Central memory CD8-positive, alpha-beta T cell (primary cell): ENCODE results near the gene SORCS2.

Source experiments
- ATAC-seq: fragments of 150-1000 bp; cut with Tn5 transposase; replicated peaks from 2 replicates; pipeline ENCODE4 v1.10.0; 2022; ENCODE audit warnings: mild to moderate bottlenecking, moderate FRiP score, moderate number of reproducible peaks; ENCODE audit not compliant: poor library complexity, severe bottlenecking; ENCODE audit errors: extremely low read depth
- DNase-seq, 2 donors: peaks; one replicate each; pipeline ENCODE4 v3.0.0; 2021; ENCODE audit warnings: low spot score in 2 of 2
- H3K27ac Mint-ChIP-seq: one replicate; pipeline ENCODE4 v1.8.0; 2022; ENCODE audit warnings: low read depth, mild to moderate bottlenecking, moderate library complexity, mixed read lengths
- H3K27me3 Mint-ChIP-seq: one replicate; pipeline ENCODE4 v1.8.0; 2022; ENCODE audit warnings: mixed read lengths
- H3K36me3 Mint-ChIP-seq: one replicate; pipeline ENCODE4 v1.8.0; 2022; ENCODE audit warnings: mild to moderate bottlenecking, moderate library complexity, mixed read lengths; ENCODE audit not compliant: insufficient read depth
- H3K4me1 Mint-ChIP-seq: one replicate; pipeline ENCODE4 v1.8.0; 2022; ENCODE audit warnings: mixed read lengths
- H3K4me3 Mint-ChIP-seq: one replicate; pipeline ENCODE4 v1.8.0; 2022; ENCODE audit warnings: mild to moderate bottlenecking, moderate library complexity, mixed read lengths
- H3K9me3 Mint-ChIP-seq: one replicate; pipeline ENCODE4 v1.8.0; 2022; ENCODE audit warnings: mixed read lengths

SORCS2 gene

DNA sequence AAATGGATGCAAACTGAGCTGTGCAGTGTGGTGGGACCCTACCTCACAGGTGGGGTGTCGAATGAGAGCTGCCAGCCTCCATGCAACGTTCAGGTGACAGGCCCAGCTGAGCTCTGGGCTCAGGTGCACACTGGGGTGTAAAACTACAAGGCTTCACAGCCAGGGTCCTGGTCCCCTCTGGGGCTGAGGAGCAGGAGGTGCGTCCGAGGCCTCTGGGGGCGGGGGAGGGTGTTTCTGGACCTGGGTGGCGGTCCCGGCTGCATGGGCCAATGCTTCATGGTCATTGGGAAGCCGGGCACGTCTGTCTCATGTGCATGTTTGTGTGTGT lies 26.5 kb upstream of the SORCS2 start:
- Mint-ChIP-seq H3K27ac (no peak overlapping the region), H3K9me3 (no peaks in the 10 kb centered on the region), H3K4me3 (no peak overlapping the region), H3K36me3 (no peaks in the 10 kb centered on the region), H3K27me3 (peaks cover 27% of the 10 kb centered on the region), H3K4me1 (peaks cover 9% of the 10 kb centered on the region)
- no peak for ATAC-seq
- no peak for DNase-seq

DNA sequence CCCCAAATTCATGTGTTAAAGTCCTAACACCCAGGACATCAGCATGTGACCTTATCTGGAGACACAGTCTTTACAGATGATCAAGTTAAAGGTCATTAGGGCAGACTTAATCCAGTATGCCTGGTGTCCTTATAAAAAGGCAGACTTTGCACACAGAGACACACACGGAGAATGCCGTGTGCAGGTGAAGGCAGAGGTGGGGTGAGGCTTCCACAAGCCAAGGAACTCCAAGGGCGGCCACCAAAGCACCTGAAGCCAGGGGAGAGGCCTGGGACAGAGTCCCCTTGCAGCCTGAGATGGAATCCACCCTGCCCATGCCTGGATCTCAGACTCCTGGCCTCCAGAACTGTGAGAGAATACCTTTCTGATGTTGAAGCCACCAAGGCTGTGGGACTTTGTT lies 26.1 kb upstream of the SORCS2 start:
- Mint-ChIP-seq H3K36me3 (no peaks in the 10 kb centered on the region), H3K4me1 (peaks cover 9% of the 10 kb centered on the region), H3K27ac (no peak overlapping the region), H3K27me3 (peaks cover 23% of the 10 kb centered on the region), H3K4me3 (no peak overlapping the region), H3K9me3 (no peaks in the 10 kb centered on the region)
- DNase-seq (no peak), ATAC-seq (no peak)

DNA sequence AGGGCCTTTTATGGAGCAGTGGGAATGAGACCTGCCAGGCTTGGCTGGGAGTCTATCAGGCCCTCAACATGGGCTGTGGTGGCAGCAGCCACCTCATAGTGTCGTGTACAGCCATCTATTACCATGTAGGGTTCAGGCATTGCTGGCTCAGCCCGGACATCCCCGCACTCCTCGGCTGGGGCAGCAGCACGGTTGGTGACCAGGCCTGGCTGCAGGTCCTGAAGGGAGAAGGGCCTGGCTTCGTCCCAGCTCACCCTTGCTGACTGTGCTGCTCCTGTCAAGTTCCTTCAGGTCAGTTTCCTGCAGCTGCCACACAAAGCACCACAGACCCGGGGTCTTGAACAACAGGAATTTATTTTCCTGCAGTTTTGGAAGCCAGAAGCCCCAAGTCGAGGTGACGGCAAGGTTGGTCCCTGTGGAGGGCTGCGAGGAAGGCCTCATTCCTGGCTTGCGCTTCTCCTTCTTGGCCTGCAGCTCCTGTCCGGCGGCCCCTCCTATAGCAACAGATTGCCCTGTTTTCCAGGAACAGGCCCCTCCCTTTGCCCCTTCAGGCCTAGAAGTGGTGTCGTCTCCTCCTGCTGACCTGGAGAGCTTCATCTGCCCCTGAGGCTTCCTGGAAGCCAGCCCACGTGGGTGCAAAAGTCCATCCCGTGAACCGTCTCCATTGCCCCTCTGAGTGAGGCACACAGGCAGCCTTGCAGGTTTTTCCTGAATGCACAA lies 25.2 kb upstream of the SORCS2 start:
- no peak for ATAC-seq
- Mint-ChIP-seq H3K4me1 (peaks cover 9% of the 10 kb centered on the region), H3K27me3 (peaks cover 14% of the 10 kb centered on the region), H3K9me3 (no peaks in the 10 kb centered on the region), H3K36me3 (no peaks in the 10 kb centered on the region), H3K27ac (no peak overlapping the region), H3K4me3 (no peak overlapping the region)
- DNase-seq = no peak

DNA sequence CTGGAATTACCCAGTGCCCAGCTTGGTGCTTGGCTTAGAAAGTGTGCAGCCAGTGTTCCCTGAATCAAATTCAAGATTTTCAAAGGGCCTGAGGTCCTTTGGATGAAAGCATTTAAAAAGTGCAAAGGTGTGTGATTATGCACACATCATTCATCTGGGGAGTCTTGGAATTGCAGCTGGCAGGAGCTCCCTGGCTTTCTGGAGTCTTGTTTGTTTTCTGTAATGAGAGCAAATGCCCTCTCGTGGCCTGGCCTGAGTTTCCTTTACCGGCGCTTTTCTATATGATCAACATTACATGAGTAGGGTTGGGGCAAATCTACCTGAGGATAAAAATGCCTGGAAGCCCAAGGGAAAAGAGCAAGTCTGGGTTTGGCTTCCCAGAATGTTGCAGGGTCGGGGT lies 24.6 kb upstream of the SORCS2 start:
- peaks cover 11% of the 10 kb centered on the region for H3K27me3 Mint-ChIP-seq
- H3K36me3 Mint-ChIP-seq = no peaks in the 10 kb centered on the region
- H3K27ac Mint-ChIP-seq = no peak overlapping the region
- peaks cover 9% of the 10 kb centered on the region for H3K4me1 Mint-ChIP-seq
- H3K9me3 Mint-ChIP-seq = no peaks in the 10 kb centered on the region
- H3K4me3 Mint-ChIP-seq = no peak overlapping the region
- DNase-seq = no peak
- ATAC-seq = no peak

DNA sequence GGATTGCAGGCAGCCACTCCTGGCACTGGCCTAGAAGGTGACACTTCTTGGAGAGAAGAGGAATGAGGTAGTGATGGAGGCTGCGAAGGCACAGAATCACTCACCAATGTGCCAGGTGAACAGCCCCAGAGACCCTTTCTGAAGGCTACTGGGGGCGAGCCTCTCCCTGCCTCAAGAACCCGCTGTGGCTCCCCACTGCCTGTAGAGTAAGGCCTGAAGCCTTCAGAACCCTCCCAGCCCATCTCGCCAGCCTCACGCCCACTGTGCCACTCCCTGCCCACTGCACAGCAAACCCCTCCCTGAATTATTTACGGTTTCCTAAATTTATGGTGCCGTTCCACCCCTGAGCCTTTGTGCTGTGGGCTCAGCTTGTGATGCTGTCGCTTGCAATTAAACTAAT lies 24.2 kb upstream of the SORCS2 start:
- no peak for DNase-seq
- peaks cover 7% of the 10 kb centered on the region for H3K27me3 Mint-ChIP-seq
- no peak for ATAC-seq
- H3K27ac Mint-ChIP-seq = no peak overlapping the region
- H3K4me3 Mint-ChIP-seq = no peak overlapping the region
- H3K4me1 Mint-ChIP-seq = peaks cover 9% of the 10 kb centered on the region
- H3K36me3 Mint-ChIP-seq = no peaks in the 10 kb centered on the region
- no peaks in the 10 kb centered on the region for H3K9me3 Mint-ChIP-seq

DNA sequence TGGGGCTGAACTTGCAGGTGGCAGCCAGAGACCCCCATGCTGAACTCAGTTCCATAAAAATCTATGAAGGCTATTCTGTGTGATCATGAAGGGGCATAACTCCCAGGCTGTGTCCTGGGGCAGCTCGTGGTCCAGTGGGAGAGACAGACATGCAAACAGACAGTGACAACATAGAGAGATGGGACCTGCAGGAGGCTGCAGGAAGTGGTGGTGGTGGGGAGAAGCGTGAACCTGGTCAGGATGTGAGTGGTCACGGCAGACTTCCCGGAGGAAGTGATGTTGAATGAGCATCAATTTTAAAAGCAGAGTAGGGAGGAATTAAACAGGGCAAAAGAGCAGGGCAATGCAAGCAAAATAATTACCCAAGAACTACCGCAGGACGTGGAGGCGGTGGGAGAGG lies 23.2 kb upstream of the SORCS2 start:
- DNase-seq = no peak
- ATAC-seq = no peak
- Mint-ChIP-seq H3K4me1 (peaks cover 9% of the 10 kb centered on the region), H3K4me3 (peak overlapping the region; percentile 40), H3K27me3 (no peaks in the 10 kb centered on the region), H3K9me3 (no peaks in the 10 kb centered on the region), H3K36me3 (no peaks in the 10 kb centered on the region), H3K27ac (no peak overlapping the region)

DNA sequence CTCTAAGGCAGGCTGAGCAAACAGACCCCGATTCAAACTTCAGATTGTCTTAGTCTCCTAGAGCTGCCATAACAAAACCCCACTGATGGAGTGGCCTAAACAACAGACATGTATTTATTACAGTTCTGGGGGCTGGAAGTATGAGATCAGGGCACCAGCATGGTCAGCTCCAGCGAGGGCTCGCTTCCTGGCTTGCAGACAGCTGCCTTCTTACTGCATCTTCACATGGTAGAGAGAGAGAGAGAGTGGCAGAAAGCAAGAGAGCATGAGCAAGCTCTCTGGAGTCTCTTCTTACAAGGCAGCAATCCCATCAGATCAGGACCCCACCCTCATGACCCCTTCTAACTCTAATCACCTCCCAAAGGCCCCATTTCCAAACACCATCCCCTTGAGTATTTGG lies 22.3 kb upstream of the SORCS2 start:
- DNase-seq = no peak
- no peak overlapping the region for H3K27ac Mint-ChIP-seq
- no peaks in the 10 kb centered on the region for H3K27me3 Mint-ChIP-seq
- no peak for ATAC-seq
- no peaks in the 10 kb centered on the region for H3K36me3 Mint-ChIP-seq
- no peak overlapping the region for H3K4me3 Mint-ChIP-seq
- H3K4me1 Mint-ChIP-seq = peaks cover 9% of the 10 kb centered on the region
- no peaks in the 10 kb centered on the region for H3K9me3 Mint-ChIP-seq

DNA sequence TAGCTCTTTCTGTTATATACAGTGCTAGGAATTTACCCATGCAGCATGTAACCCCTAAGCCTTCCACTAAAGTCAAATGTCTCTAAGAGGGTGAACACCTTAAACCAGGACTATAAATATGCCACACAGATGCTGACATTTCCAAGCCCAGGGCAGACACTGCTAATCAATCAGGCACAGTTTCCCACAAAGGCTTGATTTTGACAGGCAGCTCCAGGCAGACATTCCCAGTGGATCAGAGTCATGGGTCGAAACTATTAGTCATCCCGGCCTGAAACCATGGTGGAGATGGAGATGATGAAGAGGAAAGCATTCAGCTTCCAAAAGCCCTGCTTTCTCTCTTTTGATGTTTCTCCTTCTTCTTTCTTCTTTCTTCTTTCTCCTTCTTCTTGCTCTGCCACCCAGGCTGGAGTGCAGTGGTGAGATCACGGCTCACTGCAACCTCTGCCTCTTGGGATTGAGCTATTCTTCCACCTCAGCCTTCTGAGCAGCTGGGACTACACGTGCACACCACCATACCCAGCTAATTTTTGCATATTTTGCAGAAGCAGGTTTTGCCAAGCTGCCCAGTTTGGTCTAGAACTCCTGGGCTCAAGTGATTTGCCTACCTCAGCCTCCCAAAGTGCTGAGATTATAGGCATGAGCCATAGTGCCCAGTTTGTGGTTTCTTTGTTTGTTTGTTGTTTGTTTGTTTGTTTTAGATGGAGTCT lies 21.0 kb upstream of the SORCS2 start:
- H3K27me3 Mint-ChIP-seq = no peaks in the 10 kb centered on the region
- no peaks in the 10 kb centered on the region for H3K9me3 Mint-ChIP-seq
- no peak overlapping the region for H3K4me3 Mint-ChIP-seq
- no peak for ATAC-seq
- no peak for DNase-seq
- no peak overlapping the region for H3K27ac Mint-ChIP-seq
- no peaks in the 10 kb centered on the region for H3K36me3 Mint-ChIP-seq
- H3K4me1 Mint-ChIP-seq = peaks cover 9% of the 10 kb centered on the region

DNA sequence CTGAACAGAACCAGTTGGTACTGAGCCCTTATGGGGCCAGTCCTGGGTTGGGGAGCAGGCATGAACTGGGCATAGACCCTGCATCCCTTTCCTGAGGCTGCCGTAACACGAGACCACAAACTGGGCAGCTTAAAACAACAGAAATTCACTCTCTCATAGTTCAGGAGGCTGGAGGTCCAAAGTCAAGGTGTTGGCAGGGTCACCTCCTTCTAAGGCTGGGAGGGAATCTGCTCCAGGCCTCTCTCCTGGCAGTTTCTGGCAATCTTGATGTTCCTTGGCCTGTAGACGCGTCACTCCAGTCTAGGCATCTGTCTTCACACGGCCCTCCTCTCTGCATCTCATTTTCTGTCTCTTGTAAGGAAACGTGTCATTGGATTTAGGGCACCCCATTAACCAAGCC lies 19.8 kb upstream of the SORCS2 start:
- H3K9me3 Mint-ChIP-seq = no peaks in the 10 kb centered on the region
- ATAC-seq (no peak), DNase-seq (no peak)
- no peak overlapping the region for H3K27ac Mint-ChIP-seq
- H3K27me3 Mint-ChIP-seq = no peaks in the 10 kb centered on the region
- H3K4me3 Mint-ChIP-seq = no peak overlapping the region
- H3K4me1 Mint-ChIP-seq = peaks cover 9% of the 10 kb centered on the region
- no peaks in the 10 kb centered on the region for H3K36me3 Mint-ChIP-seq

DNA sequence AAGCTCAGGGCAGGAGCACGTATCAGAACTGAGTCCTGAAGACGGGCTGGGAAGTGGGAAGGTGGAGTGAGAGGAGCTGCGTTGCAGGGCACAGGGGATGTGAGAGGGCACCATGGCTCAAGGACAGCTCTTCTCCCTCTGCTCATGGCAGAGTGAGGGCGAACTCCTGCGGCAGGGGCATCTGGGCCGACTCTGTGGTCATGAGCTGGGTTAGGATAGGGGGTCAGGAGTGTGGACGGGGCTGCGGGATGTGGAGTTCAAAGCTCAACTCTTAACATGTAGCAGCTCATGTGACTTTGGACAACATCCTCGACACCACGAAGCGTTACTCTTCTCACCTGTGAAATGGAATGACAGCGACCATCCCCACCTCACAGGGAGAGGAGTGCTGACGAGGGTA lies 19.4 kb upstream of the SORCS2 start:
- H3K27me3 Mint-ChIP-seq = no peaks in the 10 kb centered on the region
- H3K27ac Mint-ChIP-seq = no peak overlapping the region
- H3K36me3 Mint-ChIP-seq = no peaks in the 10 kb centered on the region
- H3K4me3 Mint-ChIP-seq = no peak overlapping the region
- no peak for DNase-seq
- no peaks in the 10 kb centered on the region for H3K9me3 Mint-ChIP-seq
- peaks cover 9% of the 10 kb centered on the region for H3K4me1 Mint-ChIP-seq
- no peak for ATAC-seq

DNA sequence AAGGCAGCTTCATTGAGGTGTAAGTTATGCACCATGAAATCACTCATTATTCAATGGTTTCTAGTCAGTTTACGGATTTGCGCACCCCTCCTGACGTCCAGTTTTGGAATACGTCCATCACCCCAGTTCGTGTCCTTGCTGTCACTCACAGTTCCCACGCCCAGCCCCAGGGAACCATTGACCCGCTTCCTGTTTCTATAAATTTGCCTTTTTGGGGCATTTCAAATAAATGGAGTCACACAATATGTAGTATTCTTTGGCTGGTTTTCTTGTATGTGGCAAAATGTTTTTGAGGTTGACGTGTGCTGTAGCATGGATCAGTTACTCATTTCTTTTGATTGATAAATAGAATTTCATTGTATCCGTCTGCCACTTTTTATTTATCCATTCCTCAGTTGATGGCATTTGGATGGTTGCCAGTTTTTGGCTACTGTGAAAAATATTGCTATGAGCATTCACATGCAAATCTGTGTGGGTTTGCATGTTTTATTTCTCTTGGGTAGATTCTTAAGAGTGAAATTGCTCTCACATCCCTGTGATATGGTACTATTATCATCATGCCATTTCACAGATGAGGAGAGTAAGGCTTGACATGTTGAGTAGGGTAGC lies 18.4 kb upstream of the SORCS2 start:
- H3K27me3 Mint-ChIP-seq = no peaks in the 10 kb centered on the region
- peaks cover 7% of the 10 kb centered on the region for H3K4me1 Mint-ChIP-seq
- no peak overlapping the region for H3K4me3 Mint-ChIP-seq
- no peak for DNase-seq
- H3K9me3 Mint-ChIP-seq = no peaks in the 10 kb centered on the region
- no peaks in the 10 kb centered on the region for H3K36me3 Mint-ChIP-seq
- no peak overlapping the region for H3K27ac Mint-ChIP-seq
- ATAC-seq = no peak

DNA sequence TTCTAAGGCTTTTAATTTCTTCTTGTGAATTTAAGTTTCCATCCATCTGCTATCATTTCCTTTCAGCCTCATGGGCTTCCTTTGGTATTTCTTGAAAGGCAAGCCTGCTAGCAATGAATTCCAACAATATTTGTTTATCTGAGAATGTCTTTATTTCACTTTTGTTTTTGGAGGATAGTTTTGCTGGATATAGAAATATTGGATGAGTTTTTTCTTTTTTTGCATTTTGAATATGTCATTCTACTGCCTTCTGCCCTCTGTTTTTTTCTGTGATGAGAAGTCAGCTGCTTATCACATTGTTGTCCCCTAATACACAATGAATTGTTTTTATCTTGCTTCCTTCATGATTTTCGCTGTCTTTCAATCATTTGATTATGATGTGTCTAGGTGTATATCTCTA lies 13.2 kb upstream of the SORCS2 start:
- Mint-ChIP-seq H3K4me1 (peaks cover 13% of the 10 kb centered on the region), H3K36me3 (no peaks in the 10 kb centered on the region), H3K9me3 (peaks cover 7% of the 10 kb centered on the region), H3K4me3 (no peak overlapping the region), H3K27me3 (no peaks in the 10 kb centered on the region), H3K27ac (no peak overlapping the region)
- ATAC-seq (no peak), DNase-seq (no peak)

DNA sequence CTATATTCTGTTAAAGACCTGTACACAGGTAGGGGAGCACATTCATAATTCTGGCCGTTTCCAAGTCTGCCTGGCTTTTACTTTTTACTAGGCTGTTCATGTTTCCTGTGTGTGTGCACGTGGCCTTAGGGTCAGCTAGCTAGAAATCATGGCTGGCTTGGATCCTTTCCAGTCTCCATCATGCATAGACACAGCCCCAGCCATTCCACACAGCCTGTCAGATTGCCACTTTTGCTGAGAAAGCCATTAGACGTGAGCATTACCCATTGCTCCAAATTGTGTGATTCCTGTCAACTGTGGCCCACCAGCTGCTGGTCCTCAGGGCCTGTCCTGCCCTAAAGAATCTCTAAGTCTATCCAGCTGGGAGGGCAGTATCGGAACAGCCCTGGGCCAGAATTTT lies 11.4 kb upstream of the SORCS2 start:
- Mint-ChIP-seq H3K27ac (no peak overlapping the region), H3K4me3 (no peak overlapping the region), H3K9me3 (peaks cover 7% of the 10 kb centered on the region), H3K27me3 (no peaks in the 10 kb centered on the region), H3K36me3 (no peaks in the 10 kb centered on the region), H3K4me1 (peaks cover 13% of the 10 kb centered on the region)
- no peak for DNase-seq
- no peak for ATAC-seq
